Left lung (tissue), 14 donors: ENCODE measurements around the gene TARBP2. TPM values are rescaled to one million over a fixed set of nuclear protein-coding genes. Genes with fewer than 3 reads are reported as not detected.
A peak's percentile ranks its signal among the peaks of the same experiment; 100 is the strongest.

Experiments
- ATAC-seq: fragments of 200-7000 bp; cut with Tn5 transposase; one replicate; pipeline ENCODE4 v1.9.1; 2020; ENCODE audit warnings: moderate library complexity
- DNase-seq, 4 donors: peaks; one replicate each; pipeline ENCODE4 v3.0.0-alpha.2; 2013 to 2020
- H3K27ac ChIP-seq, 2 donors: fragments of 200-600 bp; sonication (generic) in 1 of 2; one replicate each; pipeline versions ENCODE4 v1.5.0 to v1.8.0; 2020 to 2021
- H3K27me3 ChIP-seq, 2 donors: fragments of 200-600 bp; sonication (generic) in 1 of 2; one replicate each; pipeline versions ENCODE4 v1.5.0 to v1.8.0; 2020 to 2021
- H3K36me3 ChIP-seq, 2 donors: fragments of 200-600 bp; sonication (generic) in 1 of 2; one replicate each; pipeline versions ENCODE4 v1.5.0 to v1.8.0; 2020 to 2021
- H3K4me1 ChIP-seq, 2 donors: fragments of 200-600 bp; one replicate each; pipeline ENCODE4 v1.8.0; 2021
- H3K4me3 ChIP-seq, 2 donors: fragments of 200-600 bp; sonication (generic) in 1 of 2; one replicate each; pipeline versions ENCODE4 v1.5.0 to v1.8.0; 2020 to 2021; ENCODE audit warnings: mild to moderate bottlenecking in 1 of 2
- H3K9me3 ChIP-seq, 2 donors: fragments of 200-600 bp; sonication (generic) in 1 of 2; one replicate each; pipeline versions ENCODE4 v1.5.0 to v1.8.0; 2020 to 2021
- CTCF ChIP-seq, 2 donors: fragments of 200-600 bp; sonication (generic) in 1 of 2; IDR thresholded peaks; one replicate each; pipeline versions ENCODE4 v1.5.0 to v1.8.0; 2021; ENCODE audit warnings: antibody characterized with exemption in 2 of 2
- intact Hi-C, 2 donors: fragments of 100-400 bp; cut with DNase I; formaldehyde crosslinking; loops; one replicate each; pipeline versions ENCODE4 v1.11.2 to v1.14.2; 2022
- long read RNA-seq, 12 donors: library from polyadenylated mRNA in 2 of 12; unstranded in 2 of 12; transcript quantifications; one replicate each; pipeline ENCODE4 v2.0.0 and lab custom pipeline, GENCODE V29; 2019 to 2026
- polyA plus RNA-seq, 6 donors: library from polyadenylated mRNA; unstranded; fragments of 120-200 nt; gene quantifications; one replicate each; pipeline ENCODE4 v1.2.1, GENCODE V29; 2013; ENCODE audit not compliant: insufficient read length in 6 of 6
- total RNA-seq, 2 donors: library from RNA; stranded (reverse); fragmentation: NEBNext Ultra II Directional; extraction: Animal tissue kit (Norgen Biotek cat#: 25700); gene quantifications; one replicate each; pipeline ENCODE4 v1.2.1, GENCODE V29; 2021
- donor health status: DM: no; HTN: yes; CAD: no.
- donor health status: DM: no; HTN: no; CAD: no.

The TARBP2 gene, protein sequence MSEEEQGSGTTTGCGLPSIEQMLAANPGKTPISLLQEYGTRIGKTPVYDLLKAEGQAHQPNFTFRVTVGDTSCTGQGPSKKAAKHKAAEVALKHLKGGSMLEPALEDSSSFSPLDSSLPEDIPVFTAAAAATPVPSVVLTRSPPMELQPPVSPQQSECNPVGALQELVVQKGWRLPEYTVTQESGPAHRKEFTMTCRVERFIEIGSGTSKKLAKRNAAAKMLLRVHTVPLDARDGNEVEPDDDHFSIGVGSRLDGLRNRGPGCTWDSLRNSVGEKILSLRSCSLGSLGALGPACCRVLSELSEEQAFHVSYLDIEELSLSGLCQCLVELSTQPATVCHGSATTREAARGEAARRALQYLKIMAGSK
- total RNA-seq (10 to 100 TPM; 35.6 to 39.9 TPM), polyA plus RNA-seq (10 to 100 TPM; 43.5 to 58.6 (median 50.1) TPM)
- long read RNA-seq, donor 1, transcript TARBP2-201 (9 exons, 1,867 nt): major isoform, 5 of 10 reads
- long read RNA-seq, donor 1, partial matches to known transcripts: 0 of 10 reads
- long read RNA-seq, donor 1, other reads (novel, unspliced or antisense): 0 of 10 reads
- long read RNA-seq, donor 2, partial matches to known transcripts: 6 of 12 reads
- long read RNA-seq, donor 2, other reads (novel, unspliced or antisense): 0 of 12 reads
- long read RNA-seq, donor 3, partial matches to known transcripts: 0 of 6 reads
- long read RNA-seq, donor 3, other reads (novel, unspliced or antisense): 0 of 6 reads
- long read RNA-seq, donor 4, transcript TARBP2-201 (9 exons, 1,867 nt): major isoform, 15 of 27 reads
- long read RNA-seq, donor 4, partial matches to known transcripts: 2 of 27 reads
- long read RNA-seq, donor 4, other reads (novel, unspliced or antisense): 8 of 27 reads
- long read RNA-seq, donor 5, transcript TARBP2-201 (9 exons, 1,867 nt): major isoform, 5 of 7 reads
- long read RNA-seq, donor 5, partial matches to known transcripts: 0 of 7 reads
- long read RNA-seq, donor 5, other reads (novel, unspliced or antisense): 0 of 7 reads
- long read RNA-seq, donor 6, transcript TARBP2-201 (9 exons, 1,867 nt): major isoform, 8 of 13 reads
- long read RNA-seq, donor 6, partial matches to known transcripts: 0 of 13 reads
- long read RNA-seq, donor 6, other reads (novel, unspliced or antisense): 0 of 13 reads
- long read RNA-seq, donor 7, partial matches to known transcripts: 0 of 4 reads
- long read RNA-seq, donor 7, other reads (novel, unspliced or antisense): 0 of 4 reads
- long read RNA-seq, donor 8, partial matches to known transcripts: 0 of 6 reads
- long read RNA-seq, donor 8, other reads (novel, unspliced or antisense): 0 of 6 reads
- long read RNA-seq, donor 9: 0 reads
- long read RNA-seq, donor 10, transcript TARBP2-201 (9 exons, 1,867 nt): major isoform, 12 of 27 reads
- long read RNA-seq, donor 10, partial matches to known transcripts: 3 of 27 reads
- long read RNA-seq, donor 10, other reads (novel, unspliced or antisense): 10 of 27 reads
- long read RNA-seq, donor 11, partial matches to known transcripts: 22 of 42 reads
- long read RNA-seq, donor 11, other reads (novel, unspliced or antisense): 12 of 42 reads
- long read RNA-seq, donor 12, partial matches to known transcripts: 0 of 2 reads
- long read RNA-seq, donor 12, other reads (novel, unspliced or antisense): 0 of 2 reads

DNA sequence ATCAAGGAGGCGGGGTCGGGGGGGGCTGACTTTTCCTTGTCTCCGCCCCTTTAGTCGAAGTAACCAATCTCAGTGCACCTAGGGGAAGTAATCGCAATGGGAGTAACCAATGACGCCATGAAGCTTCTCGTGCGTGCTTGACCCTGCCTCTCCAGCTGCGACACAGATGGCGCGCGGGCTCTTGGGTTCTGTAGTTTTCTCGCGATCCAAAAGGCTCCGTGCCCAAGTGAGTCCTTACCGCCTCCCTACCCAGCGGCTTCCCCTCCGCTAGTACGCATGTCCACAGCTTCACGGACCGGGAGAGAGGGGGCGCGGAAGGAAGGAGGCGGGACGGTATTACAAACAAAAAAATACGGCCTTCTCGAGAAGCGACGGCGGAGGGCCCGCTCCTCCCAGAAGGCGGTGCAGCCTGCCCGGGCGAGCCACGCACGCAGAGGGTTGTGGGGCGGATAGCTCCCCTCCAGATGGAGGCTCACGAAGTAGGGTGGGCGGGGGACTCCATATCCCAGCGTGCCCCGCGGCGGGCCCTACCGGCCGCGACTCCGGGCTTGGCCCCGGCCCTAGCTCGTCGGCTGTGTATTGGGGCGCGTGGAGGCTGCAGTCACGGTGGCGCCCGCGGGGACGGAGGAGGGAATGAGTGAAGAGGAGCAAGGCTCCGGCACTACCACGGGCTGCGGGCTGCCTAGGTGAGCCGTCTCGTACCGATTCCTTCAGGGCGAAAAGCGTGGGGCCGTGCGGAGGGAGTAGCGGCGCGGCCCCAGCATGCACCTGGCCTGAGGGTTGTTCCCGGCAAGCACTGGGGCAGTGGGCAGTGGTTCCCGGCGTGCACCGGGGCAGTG is at the start of gene TARBP2:
TARBP2 (plus strand) TSS at position 508 of the 839 bp plus-strand sequence; CDS start at position 634, 126 bp downstream.
- TF ChIP-seq CTCF (IDR thresholded peaks at IDR 0.05): no peak
- peaks cover 0 to 23% of the 10 kb centered on the region in 2 donors for H3K36me3 ChIP-seq
- intact Hi-C loops: loop anchor here in 1 of 2 donors (10.0 kb wide), 1 partner anchor 176 kb away; the partner anchor contains the start of gene AAAS
- H3K27ac ChIP-seq: peak within 1 kb of the TSS; percentile 98
- no peaks in the 10 kb centered on the region for H3K9me3 ChIP-seq
- H3K27me3 ChIP-seq: no peaks in the 10 kb centered on the region
- H3K4me1 ChIP-seq: peaks cover 24 to 54% of the 10 kb centered on the region in 2 donors
- H3K4me3 ChIP-seq: peak within 1 kb of the TSS; percentile 66 to 77
- peak; percentile 96 to 99 (median 98) for DNase-seq
- ATAC-seq: peak; percentile 83

DNA sequence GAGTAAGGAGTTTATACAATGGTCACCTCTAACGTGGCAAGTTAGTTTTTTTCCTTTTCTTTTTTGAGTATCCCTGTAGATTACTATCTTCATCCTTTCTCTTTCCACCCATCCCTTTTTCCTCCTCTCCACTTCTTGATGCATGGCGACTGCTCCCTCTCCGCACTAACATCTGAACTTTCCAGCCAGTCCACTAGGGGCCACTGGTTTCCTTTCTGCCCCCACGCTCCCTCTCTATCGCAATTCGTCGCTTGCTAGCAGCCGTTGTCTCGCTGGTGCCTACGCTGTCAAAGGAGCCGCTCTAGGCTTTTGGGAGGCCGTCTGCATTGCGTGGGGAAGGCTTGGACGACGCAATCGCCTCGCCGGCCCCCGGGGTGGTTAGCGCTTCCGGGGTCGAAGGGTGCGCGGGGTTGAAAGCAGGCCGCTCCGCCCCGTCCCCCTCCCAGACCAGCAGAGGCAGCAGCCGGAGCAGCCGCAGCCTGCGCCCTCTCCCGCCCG is 49.4 kb upstream of the TARBP2 start, which contains the start of gene PCBP2:
PCBP2 (plus strand) TSS at position 442 of the 498 bp plus-strand sequence. CDS start 2,699 bp downstream, outside the sequence.
- peak within 1 kb of the TSS; percentile 92 to 94 for H3K27ac ChIP-seq
- H3K27me3 ChIP-seq: no peaks in the 10 kb centered on the region
- peak; percentile 82 to 89 for TF ChIP-seq CTCF (IDR thresholded peaks at IDR 0.05)
- no peaks in the 10 kb centered on the region for H3K9me3 ChIP-seq
- peak; percentile 94 for ATAC-seq
- peak; percentile 98 to 99 (median 98) for DNase-seq
- H3K4me3 ChIP-seq: peak within 1 kb of the TSS; percentile 54 to 69
- H3K4me1 ChIP-seq: peaks cover 14 to 33% of the 10 kb centered on the region in 2 donors
- H3K36me3 ChIP-seq: peaks cover 2 to 52% of the 10 kb centered on the region in 2 donors
- intact Hi-C loops: no loop called here

GRCh38 chr12:53452159-53453077 is 48.7 kb upstream of the TARBP2 start:
- Histone ChIP-seq H3K4me1 (peaks cover 14 to 38% of the 10 kb centered on the region in 2 donors), H3K27ac (peak overlapping the region; percentile 92 to 94), H3K9me3 (no peaks in the 10 kb centered on the region), H3K27me3 (no peaks in the 10 kb centered on the region), H3K4me3 (peak overlapping the region; percentile 54 to 69), H3K36me3 (peaks cover 4 to 52% of the 10 kb centered on the region in 2 donors)
- ATAC-seq (peak; percentile 82), DNase-seq (peak; percentile 84 to 91 (median 86))
- peak in 1 of 2 donors; percentile 18 for TF ChIP-seq CTCF (IDR thresholded peaks at IDR 0.05)
- intact Hi-C loops: no loop called here
